Psoas muscle (tissue), 8 donors: ENCODE measurements around the gene TFB2M. TPM values are rescaled to one million over a fixed set of nuclear protein-coding genes. Genes with fewer than 3 reads are reported as not detected.

Experiments
- ATAC-seq, 4 donors: fragments of 200-7000 bp; cut with Tn5 transposase; one replicate each; pipeline ENCODE4 v1.9.1; 2020; ENCODE audit warnings: moderate library complexity in 3 of 4, mild to moderate bottlenecking in 2 of 4
- DNase-seq, 2 donors: peaks; one replicate each; pipeline ENCODE4 v3.0.0-alpha.2; 2020
- H3K27ac ChIP-seq: fragments of 200-600 bp; one replicate; pipeline ENCODE4 v1.8.0; 2022
- H3K27me3 ChIP-seq, 3 donors: fragments of 200-600 bp in 1 of 3; one replicate each; pipeline versions ENCODE4 v1.6.1 to v1.8.0; 2013 to 2022; ENCODE audit warnings: low read length in 2 of 3, mild to moderate bottlenecking in 2 of 3, moderate library complexity in 1 of 3; ENCODE audit not compliant: insufficient read depth in 3 of 3
- H3K36me3 ChIP-seq, 2 donors: fragments of 200-600 bp in 1 of 2; one replicate each; pipeline versions ENCODE4 v1.6.1 to v1.8.0; 2013 to 2022; ENCODE audit warnings: low read depth in 1 of 2, mild to moderate bottlenecking in 1 of 2, moderate library complexity in 1 of 2; ENCODE audit not compliant: insufficient read depth in 1 of 2
- H3K4me1 ChIP-seq: fragments of 200-600 bp; one replicate; pipeline ENCODE4 v1.8.0; 2022
- H3K4me3 ChIP-seq: fragments of 200-600 bp; one replicate; pipeline ENCODE4 v1.8.0; 2022; ENCODE audit warnings: mild to moderate bottlenecking
- H3K9me3 ChIP-seq: fragments of 200-600 bp; one replicate; pipeline ENCODE4 v1.8.0; 2022
- CTCF ChIP-seq: fragments of 200-600 bp; IDR thresholded peaks from one replicate; pipeline ENCODE4 v1.8.0; 2022; ENCODE audit warnings: antibody characterized with exemption
- WGBS, 3 donors: extraction: QIAGEN DNeasy Blood & Tissue Kit; methylation state at CpG; one replicate each; pipeline versions ENCODE4 v1.1.6 to v1.1.7; 2013; 5-methylcytosine and 5-hydroxymethylcytosine counted together
- intact Hi-C, 2 donors: fragments of 100-400 bp; cut with DNase I; formaldehyde crosslinking; loops; one replicate each; pipeline versions ENCODE4 v1.11.0 to v1.14.2; 2022
- polyA plus RNA-seq, 3 donors: library from polyadenylated mRNA; stranded (reverse); fragments of 200-250 nt; gene quantifications; one replicate each; pipeline ENCODE4 v1.2.3, GENCODE V29; 2013
- total RNA-seq, 4 donors: library from RNA; stranded (reverse); fragmentation: NEBNext Ultra II Directional in 2 of 4; extraction: Animal tissue kit (Norgen Biotek cat#: 25700) in 2 of 4; gene quantifications; one replicate each; pipeline versions ENCODE4 v1.2.1 to v1.2.4, GENCODE V29; 2021 to 2023
- donor health status: healthy with polysubstance abuse.
- donor health status: DM: no; HTN: no; CAD: no; lungs with moderate emphysema.
- donor health status: Bipolar disorder and iron deficiency.
- donor health status: healthy.
- donor health status: DM: yes; HTN: yes; CAD: no.
- donor health status: DM: no; HTN: no; CAD: no.
- donor health status: DM: no; HTN: no; CAD: no.
- donor health status: DM: yes; HTN: yes; CAD: no.

Gene TFB2M
- total and polyA plus RNA-seq, 7 donors, result 12.8 to 39.0 (median 19.3) TPM

DNA sequence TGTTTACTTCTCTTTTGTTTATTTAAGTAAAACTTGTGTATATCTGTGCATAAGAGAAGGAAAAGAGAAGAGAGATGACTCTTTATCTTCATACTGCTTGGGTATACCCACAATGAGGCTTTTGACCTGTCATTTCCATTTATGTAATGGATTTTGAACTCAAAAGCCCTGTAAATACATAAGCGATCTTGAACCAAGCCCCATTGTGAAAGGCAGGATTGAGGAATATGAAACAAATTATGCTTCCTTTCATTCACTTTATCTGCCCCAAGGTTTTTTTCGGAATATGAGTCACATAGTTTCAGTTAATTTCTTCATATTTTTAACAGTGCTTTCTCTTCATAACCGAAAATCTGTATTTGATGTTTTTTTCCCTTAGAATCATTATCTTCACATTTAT lies 21.5 kb upstream of the TFB2M start:
- Histone ChIP-seq H3K27ac (peak overlapping the region; percentile 27), H3K4me1 (peaks cover 44% of the 10 kb centered on the region), H3K27me3 (no peaks in the 10 kb centered on the region), H3K9me3 (no peaks in the 10 kb centered on the region), H3K36me3 (peaks cover 0 to 9% of the 10 kb centered on the region in 2 donors), H3K4me3 (no peak overlapping the region)
- 65 to 71% (median 67%) methylated on average over 3 of the region's 3 CpGs for WGBS, 3 donors
- intact Hi-C loops, result no loop called here
- ATAC-seq, result no peak
- DNase-seq, result no peak
- no peak for TF ChIP-seq CTCF

GRCh38 chr1:246587032-246587431 lies 21.0 kb upstream of the TFB2M start:
- Histone ChIP-seq H3K36me3 (peaks cover 0 to 3% of the 10 kb centered on the region in 2 donors), H3K27ac (no peak overlapping the region), H3K4me1 (peaks cover 44% of the 10 kb centered on the region), H3K9me3 (no peaks in the 10 kb centered on the region), H3K4me3 (no peak overlapping the region), H3K27me3 (no peaks in the 10 kb centered on the region)
- ATAC-seq (no peak), DNase-seq (no peak)
- 79 to 89% (median 81%) methylated on average over 3 of the region's 3 CpGs for WGBS, 3 donors
- TF ChIP-seq CTCF, result no peak
- intact Hi-C loops, result no loop called here

DNA sequence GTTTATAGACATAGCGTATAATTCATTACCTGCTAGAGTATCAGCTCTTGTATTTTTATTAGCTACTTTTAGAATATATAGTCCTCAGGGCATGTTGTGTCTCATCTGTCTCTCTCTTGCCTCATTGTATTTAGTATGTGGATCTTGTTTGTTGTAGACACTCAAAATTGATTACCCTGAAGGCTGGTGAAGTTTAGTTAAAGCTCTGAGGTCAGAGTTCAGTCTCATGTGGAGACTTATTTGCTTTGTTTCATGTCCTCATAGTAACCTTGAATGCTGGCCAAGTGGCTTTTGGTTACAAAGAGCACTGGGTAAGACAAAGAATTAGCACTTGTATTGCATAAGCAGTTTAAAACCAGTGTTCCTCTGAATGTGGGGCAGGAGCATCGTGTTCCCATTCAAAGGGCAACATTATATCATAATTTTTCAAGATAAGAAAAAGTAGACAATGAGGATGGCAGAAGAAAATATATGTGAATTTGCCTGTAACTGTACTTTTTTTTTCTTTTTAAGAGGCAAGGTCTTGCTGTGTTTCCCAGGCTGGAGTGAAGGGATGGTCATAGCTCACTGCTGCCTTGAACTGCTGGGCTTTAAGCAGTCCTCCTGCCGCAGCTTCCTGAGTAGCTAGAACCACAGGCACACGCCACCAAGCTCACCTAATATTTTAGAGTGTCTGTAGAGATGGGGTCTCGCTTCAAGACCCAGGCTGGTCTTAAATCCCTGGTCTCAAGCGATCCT lies 17.6 kb upstream of the TFB2M start:
- peak overlapping the region; percentile 13 for H3K27ac ChIP-seq
- H3K36me3 ChIP-seq, result no peaks in the 10 kb centered on the region
- no peaks in the 10 kb centered on the region for H3K27me3 ChIP-seq
- intact Hi-C loops, result loop anchor here in 1 of 2 donors (5.0 kb wide), 1 partner anchor 34 kb away; no protein-coding TSS in a partner anchor
- peaks cover 64% of the 10 kb centered on the region for H3K4me1 ChIP-seq
- WGBS, 3 donors, result 66 to 76% (median 74%) methylated on average over 6 of the region's 6 CpGs
- DNase-seq, result no peak
- no peak overlapping the region for H3K4me3 ChIP-seq
- no peak for TF ChIP-seq CTCF
- ATAC-seq, result peak; percentile 47 to 87 (median 84)
- H3K9me3 ChIP-seq, result no peaks in the 10 kb centered on the region

- intact Hi-C loops, result loop anchor here in 1 of 2 donors (5.0 kb wide), 1 partner anchor 34 kb away; no protein-coding TSS in a partner anchor
- ATAC-seq (no peak), DNase-seq (no peak)
- H3K27me3 ChIP-seq, result no peaks in the 10 kb centered on the region
- peaks cover 64% of the 10 kb centered on the region for H3K4me1 ChIP-seq
- H3K4me3 ChIP-seq, result no peak overlapping the region
- H3K27ac ChIP-seq, result peak overlapping the region; percentile 13
- WGBS, 3 donors, result 91 to 100% (median 91%) methylated on average over 2 of the region's 2 CpGs
- H3K9me3 ChIP-seq, result no peaks in the 10 kb centered on the region
- no peak for TF ChIP-seq CTCF
- H3K36me3 ChIP-seq, result no peaks in the 10 kb centered on the region
Observed at GRCh38 chr1:246583056-246583440, 17.0 kb upstream of the TFB2M start.
